Muscle layer of colon (tissue), 2 donors: ENCODE data around the gene BAG5.

Experiments
- H3K27ac ChIP-seq: one replicate; pipeline ENCODE4 v1.7.0; 2013; ENCODE audit warnings: low read depth, mild to moderate bottlenecking, low read length, moderate library complexity
- H3K27me3 ChIP-seq, 2 donors: one replicate each; pipeline ENCODE4 v1.7.0; 2013; ENCODE audit warnings: low read length in 2 of 2, mild to moderate bottlenecking in 2 of 2; ENCODE audit not compliant: insufficient read depth in 2 of 2, control insufficient read depth in 1 of 2
- H3K36me3 ChIP-seq: one replicate; pipeline ENCODE4 v1.7.0; 2013; ENCODE audit warnings: mild to moderate bottlenecking, low read length; ENCODE audit not compliant: insufficient read depth
- H3K4me1 ChIP-seq: one replicate; pipeline ENCODE4 v1.7.0; 2013; ENCODE audit warnings: mild to moderate bottlenecking, low read length; ENCODE audit not compliant: insufficient read depth
- H3K4me3 ChIP-seq, 2 donors: one replicate each; pipeline ENCODE4 v1.7.0; 2013; ENCODE audit warnings: low read length in 2 of 2, low read depth in 1 of 2, mild to moderate bottlenecking in 1 of 2, moderate library complexity in 1 of 2
- H3K9ac ChIP-seq: one replicate; pipeline ENCODE4 v1.7.0; 2013; ENCODE audit warnings: low read length
- H3K9me3 ChIP-seq: one replicate; pipeline ENCODE4 v1.7.0; 2013; ENCODE audit warnings: mild to moderate bottlenecking, low read length
- donor health status: abdominal sarcoma.
- donor health status: Adenocarcinoma of cecum.

Gene BAG5

DNA sequence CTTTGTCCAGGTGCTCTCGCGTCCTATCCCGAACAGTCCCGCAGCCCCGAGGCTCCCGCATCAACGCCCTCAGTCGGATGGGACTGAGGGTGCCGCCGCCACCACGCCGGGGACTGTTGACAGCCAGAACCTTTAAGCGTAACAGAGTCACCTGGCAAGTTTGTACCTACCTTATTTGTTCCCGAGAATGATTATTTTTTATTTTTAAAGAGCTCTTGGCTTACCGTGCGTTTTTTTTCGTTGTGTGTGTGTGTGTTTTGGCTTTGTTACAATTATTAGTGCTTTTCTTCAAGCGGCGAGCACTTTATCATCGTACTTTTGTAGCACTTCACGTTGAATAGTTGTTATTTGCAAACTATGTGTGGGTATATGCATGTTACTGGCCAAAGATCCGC lies 766 bp upstream of the BAG5 start:
- Histone ChIP-seq H3K9me3 (no peaks in the 10 kb centered on the region), H3K4me1 (peaks cover 47% of the 10 kb centered on the region), H3K36me3 (peaks cover 19% of the 10 kb centered on the region), H3K4me3 (peak overlapping the region; percentile 64 to 98), H3K27me3 (no peaks in the 10 kb centered on the region), H3K9ac (peak overlapping the region; percentile 46), H3K27ac (peak overlapping the region; percentile 79)

DNA sequence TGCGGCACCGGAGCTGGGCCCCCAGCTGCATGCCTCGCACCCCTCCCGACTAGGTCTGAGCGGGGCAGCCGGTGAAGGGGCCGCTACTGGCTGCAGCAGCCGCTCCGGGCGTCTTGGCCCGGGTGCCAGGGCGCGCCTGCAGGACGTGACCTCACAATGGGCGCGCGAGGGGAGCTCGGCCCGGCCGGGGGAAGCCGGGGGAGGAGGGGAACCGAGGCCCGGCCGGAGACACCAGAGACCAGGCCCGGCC lies 353 bp downstream of the BAG5 start:
- Histone ChIP-seq H3K4me1 (peaks cover 55% of the 10 kb centered on the region), H3K27ac (peak overlapping the region; percentile 79), H3K36me3 (peaks cover 22% of the 10 kb centered on the region), H3K9ac (peak overlapping the region; percentile 88), H3K27me3 (no peaks in the 10 kb centered on the region), H3K9me3 (no peaks in the 10 kb centered on the region), H3K4me3 (peak overlapping the region; percentile 64 to 98)

DNA sequence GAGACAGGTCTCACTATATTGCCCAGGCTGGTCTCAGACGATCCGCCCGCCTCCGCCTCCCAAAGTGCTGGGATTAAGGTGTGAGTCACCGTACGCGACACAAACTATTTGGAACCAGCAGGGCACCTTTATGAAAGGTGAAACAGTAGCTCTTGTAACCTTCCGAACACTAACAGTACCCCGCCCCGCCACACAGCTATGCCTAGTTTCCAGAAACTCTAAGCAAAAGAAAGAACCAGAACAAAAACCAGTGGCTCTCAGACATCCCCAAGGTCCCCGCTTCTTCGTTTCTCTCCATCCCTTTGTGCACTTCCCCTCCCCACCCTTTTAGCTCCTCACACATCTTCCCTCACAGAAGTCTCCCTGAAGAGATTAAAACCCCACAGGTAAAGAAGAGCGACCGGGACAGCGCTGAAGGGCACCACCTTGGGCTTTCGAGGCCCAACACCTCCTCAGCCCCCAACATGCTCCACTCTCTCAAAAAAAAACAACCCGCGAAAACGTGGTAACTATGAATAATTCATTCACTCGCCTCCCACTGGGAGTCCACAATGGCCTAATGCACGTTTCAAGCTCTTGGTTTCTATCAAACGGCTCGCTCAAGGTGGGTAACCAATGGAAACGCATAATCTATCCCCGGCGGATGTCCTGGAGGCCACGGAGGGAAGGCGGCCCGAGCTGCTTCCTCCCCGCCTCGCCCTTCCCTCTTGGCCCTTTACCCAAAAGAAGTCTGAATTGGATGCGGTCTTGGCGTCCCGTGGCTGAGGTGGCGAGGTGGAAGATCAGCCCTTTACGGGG lies 877 bp downstream of the BAG5 start:
- peak overlapping the region; percentile 88 for H3K9ac ChIP-seq
- H3K27ac ChIP-seq, result peak overlapping the region; percentile 79
- no peaks in the 10 kb centered on the region for H3K9me3 ChIP-seq
- peaks cover 22% of the 10 kb centered on the region for H3K36me3 ChIP-seq
- H3K4me1 ChIP-seq, result peaks cover 60% of the 10 kb centered on the region
- no peaks in the 10 kb centered on the region for H3K27me3 ChIP-seq
- peak overlapping the region; percentile 64 to 98 for H3K4me3 ChIP-seq

GRCh38 chr14:103560691-103561090 lies 1.8 kb downstream of the BAG5 start:
- Histone ChIP-seq H3K27me3 (no peaks in the 10 kb centered on the region), H3K4me1 (peaks cover 62% of the 10 kb centered on the region), H3K36me3 (peaks cover 22% of the 10 kb centered on the region), H3K27ac (no peak overlapping the region), H3K4me3 (peak overlapping the region in 1 of 2 donors; percentile 64), H3K9ac (peak overlapping the region; percentile 88), H3K9me3 (no peaks in the 10 kb centered on the region)

GRCh38 chr14:103559766-103560165 lies 2.7 kb downstream of the BAG5 start:
- Histone ChIP-seq H3K9ac (no peak overlapping the region), H3K4me3 (no peak overlapping the region), H3K27me3 (no peaks in the 10 kb centered on the region), H3K4me1 (peaks cover 62% of the 10 kb centered on the region), H3K9me3 (no peaks in the 10 kb centered on the region), H3K27ac (no peak overlapping the region), H3K36me3 (peaks cover 22% of the 10 kb centered on the region)

GRCh38 chr14:103558071-103558882 lies 4.2 kb downstream of the BAG5 start:
- H3K9me3 ChIP-seq, result no peaks in the 10 kb centered on the region
- H3K9ac ChIP-seq, result no peak overlapping the region
- peaks cover 52% of the 10 kb centered on the region for H3K4me1 ChIP-seq
- H3K27ac ChIP-seq, result peak overlapping the region; percentile 12
- peaks cover 22% of the 10 kb centered on the region for H3K36me3 ChIP-seq
- no peak overlapping the region for H3K4me3 ChIP-seq
- H3K27me3 ChIP-seq, result no peaks in the 10 kb centered on the region

GRCh38 chr14:103556946-103557758 lies 5.3 kb downstream of the BAG5 start:
- H3K4me3 ChIP-seq, result no peak overlapping the region
- H3K36me3 ChIP-seq, result peaks cover 22% of the 10 kb centered on the region
- peaks cover 63% of the 10 kb centered on the region for H3K4me1 ChIP-seq
- no peak overlapping the region for H3K9ac ChIP-seq
- H3K27me3 ChIP-seq, result no peaks in the 10 kb centered on the region
- H3K27ac ChIP-seq, result peak overlapping the region; percentile 16
- no peaks in the 10 kb centered on the region for H3K9me3 ChIP-seq

GRCh38 chr14:103555559-103556337 lies 6.7 kb downstream of the BAG5 start:
- no peaks in the 10 kb centered on the region for H3K9me3 ChIP-seq
- H3K9ac ChIP-seq, result no peak overlapping the region
- peaks cover 22% of the 10 kb centered on the region for H3K36me3 ChIP-seq
- H3K4me1 ChIP-seq, result peaks cover 65% of the 10 kb centered on the region
- no peak overlapping the region for H3K4me3 ChIP-seq
- no peaks in the 10 kb centered on the region for H3K27me3 ChIP-seq
- H3K27ac ChIP-seq, result peak overlapping the region; percentile 4

DNA sequence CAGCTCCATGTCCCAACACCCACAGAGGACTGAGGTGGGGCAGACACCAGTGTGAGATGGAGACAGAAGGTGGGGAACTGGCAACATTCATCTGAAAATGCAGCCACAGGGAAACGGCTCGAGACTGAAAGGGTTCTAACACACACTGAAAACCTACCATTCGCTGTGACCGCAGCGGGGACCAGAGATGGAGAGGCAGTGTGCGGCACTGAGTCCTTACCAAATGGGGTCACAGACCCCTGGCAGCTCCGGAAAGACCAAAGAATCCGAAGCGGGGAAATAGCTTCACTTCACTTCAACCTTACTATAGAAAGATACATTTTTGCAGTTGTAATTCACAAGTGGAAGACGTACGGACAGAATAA lies 9.6 kb downstream of the BAG5 start:
- no peaks in the 10 kb centered on the region for H3K9me3 ChIP-seq
- H3K27ac ChIP-seq, result peak overlapping the region; percentile 96
- peak overlapping the region in 1 of 2 donors; percentile 14 for H3K4me3 ChIP-seq
- no peaks in the 10 kb centered on the region for H3K27me3 ChIP-seq
- H3K36me3 ChIP-seq, result no peaks in the 10 kb centered on the region
- peak overlapping the region; percentile 60 for H3K9ac ChIP-seq
- peaks cover 65% of the 10 kb centered on the region for H3K4me1 ChIP-seq

DNA sequence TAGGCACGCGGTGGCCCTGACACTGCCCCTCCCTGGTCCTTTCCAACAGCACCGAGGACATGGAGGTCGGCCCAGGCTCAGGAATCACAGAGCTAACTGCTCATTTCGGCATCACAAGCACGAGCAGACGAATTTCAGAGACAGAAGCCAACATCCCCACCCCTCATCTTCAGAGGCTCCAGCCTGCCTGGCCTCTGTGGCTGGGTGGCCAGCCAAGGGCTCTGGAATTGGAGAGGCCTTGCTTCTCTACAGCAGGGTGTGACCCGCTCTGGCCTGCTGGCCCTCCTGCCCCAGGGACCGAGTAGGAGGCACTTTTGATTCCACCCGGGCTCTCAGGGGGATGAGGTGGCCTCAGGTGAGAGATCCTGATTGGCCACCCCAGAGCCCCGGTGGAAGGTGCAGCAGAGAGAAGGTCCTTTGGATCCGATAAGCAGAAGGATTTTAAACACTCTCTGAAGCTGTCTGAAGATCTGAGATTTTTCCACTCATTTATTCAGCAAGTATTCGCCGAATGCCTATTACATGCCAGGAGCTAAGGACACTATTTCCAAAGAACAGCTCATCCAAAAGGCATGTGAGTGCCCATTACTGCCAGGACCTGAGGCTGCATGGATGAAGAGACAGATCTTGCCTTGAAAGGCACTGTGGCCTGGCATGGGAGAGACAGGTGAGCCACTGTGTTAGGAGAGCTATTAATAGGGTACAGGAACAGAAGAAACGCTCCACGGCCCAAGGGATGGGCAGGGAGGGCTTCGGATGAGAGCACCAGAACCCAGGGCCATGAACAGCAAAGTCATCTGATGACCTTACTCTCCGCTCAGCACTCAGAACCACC lies 10.2 kb downstream of the BAG5 start:
- Histone ChIP-seq H3K9me3 (no peaks in the 10 kb centered on the region), H3K27me3 (no peaks in the 10 kb centered on the region), H3K36me3 (no peaks in the 10 kb centered on the region), H3K4me1 (peaks cover 65% of the 10 kb centered on the region), H3K9ac (peak overlapping the region; percentile 60), H3K4me3 (peak overlapping the region; percentile 14 to 33), H3K27ac (peak overlapping the region; percentile 96)
